Endothelial cell of umbilical vein (primary cell): Measurements from ENCODE around the gene PKD1L1.
"Not testable (repeated sequence)": the region's sequence is repeated elsewhere in the genome, so short reads cannot be mapped to it uniquely, and the experiment has no call there.

Source experiments
- CTCF ChIP-seq, 2 donors: IDR thresholded peaks; 1 replicate in 1 of 2; 2 replicates in 1 of 2; pipeline ENCODE4 v1.5.1; 2011; ENCODE audit warnings: low read length in 2 of 2, mild to moderate bottlenecking in 2 of 2, moderate library complexity in 2 of 2, control low read depth in 1 of 2, inconsistent platforms in 1 of 2, low read depth in 1 of 2; ENCODE audit not compliant: insufficient read depth in 1 of 2; ENCODE audit errors: extremely low read depth in 1 of 2
- EZH2 ChIP-seq: IDR thresholded peaks from 2 replicates; pipeline ENCODE4 v1.6.1; 2012; ENCODE audit warnings: borderline replicate concordance, low read depth, mild to moderate bottlenecking, moderate library complexity, low read length, inconsistent platforms; ENCODE audit not compliant: severe bottlenecking
- FOS ChIP-seq: IDR thresholded peaks from 2 replicates; pipeline ENCODE4 v1.6.1; 2011; ENCODE audit warnings: mild to moderate bottlenecking, low read length, moderate library complexity, borderline replicate concordance; ENCODE audit not compliant: insufficient read depth
- JUN ChIP-seq: IDR thresholded peaks from 2 replicates; pipeline ENCODE4 v1.6.1; 2011; ENCODE audit warnings: borderline replicate concordance, low read depth; ENCODE audit not compliant: insufficient read length, insufficient read depth
- MAX ChIP-seq: IDR thresholded peaks from 2 replicates; pipeline ENCODE4 v1.6.1; 2011; ENCODE audit not compliant: insufficient read depth, insufficient read length
- MYC ChIP-seq: IDR thresholded peaks from one replicate; pipeline ENCODE4 v1.6.1; 2011; ENCODE audit warnings: mild to moderate bottlenecking, low read depth, low read length
- POLR2A ChIP-seq: IDR thresholded peaks from 2 replicates; pipeline ENCODE4 v1.6.1; 2012; ENCODE audit warnings: low read depth, mild to moderate bottlenecking, control low read depth, low read length
- POLR2AphosphoS5 ChIP-seq: IDR thresholded peaks from 2 replicates; pipeline ENCODE4 v1.6.1; 2012; ENCODE audit warnings: low read depth, mild to moderate bottlenecking, control low read depth, low read length, moderate library complexity; ENCODE audit not compliant: insufficient read depth

DNA sequence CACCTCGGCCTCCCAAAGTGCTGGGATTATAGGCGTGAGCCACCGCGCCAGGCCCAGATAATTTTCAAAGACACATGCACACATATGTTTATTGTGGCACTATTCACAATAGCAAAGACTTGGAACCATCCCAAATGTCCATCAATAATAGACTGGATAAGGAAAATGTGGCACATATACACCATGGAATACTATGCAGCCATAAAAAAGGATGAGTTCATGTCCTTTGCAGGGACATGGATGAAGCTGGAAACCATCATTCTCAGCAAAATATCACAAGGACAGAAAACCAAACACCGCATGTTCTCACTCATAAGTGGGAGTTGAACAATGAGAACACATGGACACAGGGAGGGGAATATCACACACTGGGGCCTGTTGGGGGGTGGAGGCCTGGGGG lies 32.4 kb upstream of the PKD1L1 start:
- TF ChIP-seq POLR2A; CTCF (IDR thresholded peaks at IDR 0.05; ENCODE audit: extremely low read depth in 1 of 2, insufficient read depth in 1 of 2, low read depth in 1 of 2, low read length in 2 of 2); POLR2AphosphoS5; JUN; MYC; MAX; EZH2; FOS: not testable (repeated sequence)
